KBM-7 (cell line): ENCODE data around the gene FMR1NB.

ENCODE experiments used
- DNase-seq: peaks from one replicate; pipeline ENCODE4 v3.0.0-alpha.2; 2015
- in situ Hi-C: fragments of 300-500 bp; cut with MboI; formaldehyde crosslinking; loops from 2 replicates; pipeline ENCODE4 v1.14.3; 2020; ENCODE audit warnings: low sequenced_read_pairs, low pct_unique_long_range_greater_than_20kb, mixed read lengths

FMR1NB gene

DNA sequence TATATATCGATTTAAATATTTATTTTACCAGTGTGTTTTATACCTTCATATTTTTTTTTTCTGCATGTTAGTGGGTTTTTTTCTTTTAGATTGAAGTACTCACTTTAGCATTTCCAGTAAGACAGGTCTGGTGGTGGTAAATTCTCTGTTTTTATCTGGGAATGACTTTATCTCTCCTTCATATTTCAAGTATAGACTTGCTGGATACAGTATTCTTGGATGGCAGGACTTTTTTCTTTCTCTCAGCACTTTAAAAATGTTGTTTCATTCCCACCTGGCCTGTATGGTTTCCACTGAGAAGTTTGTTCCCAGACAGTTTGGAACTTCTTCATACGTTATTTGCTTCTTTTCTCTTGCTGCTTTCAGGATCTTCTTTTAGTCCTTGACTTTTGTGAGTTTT is 86.1 kb downstream of the FMR1NB start:
- in situ Hi-C loops = no loop called here
- no peak for DNase-seq

DNA sequence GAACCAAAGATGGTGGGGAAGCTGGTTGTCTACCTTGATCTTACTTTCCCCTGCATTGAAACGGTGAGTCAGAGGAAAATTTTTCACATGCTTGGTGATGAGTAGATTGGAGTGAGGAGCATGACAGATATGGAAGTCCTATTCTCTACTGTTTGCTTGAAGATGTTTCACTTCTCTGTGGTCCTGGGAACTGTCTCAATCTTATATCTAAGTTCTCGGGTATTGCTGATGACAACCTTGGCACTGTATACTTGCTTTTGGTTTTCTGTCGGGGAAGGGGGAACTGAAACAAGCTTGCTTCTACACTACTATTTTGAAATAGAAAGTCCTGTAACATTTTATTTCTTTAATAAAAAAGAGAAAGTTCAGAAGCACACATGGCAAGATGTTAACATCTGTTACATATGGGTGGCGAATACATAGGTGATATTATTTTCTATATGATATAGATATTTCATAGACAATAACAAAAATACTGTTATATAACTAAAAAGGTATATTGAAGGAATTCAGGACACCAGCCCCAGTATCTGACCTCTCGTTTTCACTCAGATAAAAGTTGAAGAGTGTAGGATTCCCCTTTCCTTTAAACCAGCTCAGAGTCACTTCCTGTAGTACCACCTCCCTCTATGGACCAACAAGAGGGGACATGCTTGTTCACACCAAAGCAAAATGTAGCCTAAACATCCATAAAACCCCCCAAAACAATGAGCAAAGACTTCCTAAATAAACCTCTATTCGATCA is 88.8 kb downstream of the FMR1NB start:
- DNase-seq = no peak
- in situ Hi-C loops = no loop called here

DNA sequence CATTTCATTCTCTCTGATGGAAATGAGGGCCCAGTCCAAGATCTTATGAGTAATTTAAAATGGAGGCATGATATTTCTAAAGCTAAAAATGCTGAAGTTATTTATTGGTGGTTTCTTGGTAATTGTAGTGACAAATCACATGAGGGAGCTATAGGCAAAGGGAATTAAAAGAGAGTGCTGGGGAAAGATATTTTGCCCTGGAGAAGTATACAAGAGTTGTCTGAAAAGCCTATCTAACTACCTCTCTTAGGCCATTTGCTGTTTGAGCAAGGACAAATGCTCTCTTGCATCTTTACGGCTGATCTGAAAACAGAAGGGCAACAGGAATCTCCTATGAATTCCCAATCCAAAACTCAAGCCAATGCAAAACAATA is 89.4 kb downstream of the FMR1NB start:
- in situ Hi-C loops = no loop called here
- no peak for DNase-seq
